Thoracic aorta (tissue), 2 donors: ENCODE data around the gene DACT3. TPM values are rescaled to one million over a fixed set of nuclear protein-coding genes. Genes with fewer than 3 reads are reported as not detected.
A peak's percentile ranks its signal among the peaks of the same experiment; 100 is the strongest.

Source experiments
- ATAC-seq: fragments of 150-250 bp; one replicate; pipeline ENCODE4 v1.8.0; 2017; ENCODE audit warnings: low read depth; ENCODE audit not compliant: insufficient number of reproducible peaks, low FRiP score
- DNase-seq: peaks from one replicate; pipeline ENCODE4 v3.0.0-alpha.2; 2020; ENCODE audit warnings: low spot score
- H3K27ac ChIP-seq, 2 donors: fragments of 200-600 bp; sonication (generic); 1 replicate in 1 of 2; 2 replicates in 1 of 2; pipeline ENCODE4 v1.5.1; 2016; ENCODE audit warnings: mild to moderate bottlenecking in 2 of 2, moderate library complexity in 2 of 2
- H3K27me3 ChIP-seq: fragments of 200-600 bp; sonication (generic); replicated peaks from 2 replicates; pipeline ENCODE4 v1.6.0; 2016; ENCODE audit warnings: mild to moderate bottlenecking; ENCODE audit not compliant: insufficient read depth
- H3K36me3 ChIP-seq: fragments of 200-600 bp; sonication (generic); one replicate; pipeline ENCODE4 v1.5.1; 2016
- H3K4me1 ChIP-seq, 2 donors: fragments of 200-600 bp; sonication (generic); 1 replicate in 1 of 2; 2 replicates in 1 of 2; pipeline versions ENCODE4 v1.5.1 to v1.6.0; 2016; ENCODE audit warnings: low read depth in 2 of 2, mild to moderate bottlenecking in 1 of 2; ENCODE audit not compliant: control insufficient read depth in 1 of 2
- H3K4me3 ChIP-seq: fragments of 200-600 bp; sonication (generic); 2 replicates; pipeline ENCODE4 v1.5.1; 2016; ENCODE audit warnings: mild to moderate bottlenecking
- H3K9me3 ChIP-seq: fragments of 200-600 bp; sonication (generic); 2 replicates; pipeline ENCODE4 v1.5.1; 2016
- CTCF ChIP-seq: fragments of 200-600 bp; sonication (generic); IDR thresholded peaks from one replicate; pipeline ENCODE4 v1.5.1; 2019; ENCODE audit warnings: antibody characterized with exemption
- total RNA-seq, 2 donors: library from RNA; depleted of rRNA; stranded (reverse); fragments of >200 nt; gene quantifications; one replicate each; pipeline versions ENCODE4 v1.1.0 to v1.2.3, GENCODE V29; 2016

DACT3 gene
- total RNA-seq, 2 donors from 2014 or later: 118 to 138 TPM

DNA sequence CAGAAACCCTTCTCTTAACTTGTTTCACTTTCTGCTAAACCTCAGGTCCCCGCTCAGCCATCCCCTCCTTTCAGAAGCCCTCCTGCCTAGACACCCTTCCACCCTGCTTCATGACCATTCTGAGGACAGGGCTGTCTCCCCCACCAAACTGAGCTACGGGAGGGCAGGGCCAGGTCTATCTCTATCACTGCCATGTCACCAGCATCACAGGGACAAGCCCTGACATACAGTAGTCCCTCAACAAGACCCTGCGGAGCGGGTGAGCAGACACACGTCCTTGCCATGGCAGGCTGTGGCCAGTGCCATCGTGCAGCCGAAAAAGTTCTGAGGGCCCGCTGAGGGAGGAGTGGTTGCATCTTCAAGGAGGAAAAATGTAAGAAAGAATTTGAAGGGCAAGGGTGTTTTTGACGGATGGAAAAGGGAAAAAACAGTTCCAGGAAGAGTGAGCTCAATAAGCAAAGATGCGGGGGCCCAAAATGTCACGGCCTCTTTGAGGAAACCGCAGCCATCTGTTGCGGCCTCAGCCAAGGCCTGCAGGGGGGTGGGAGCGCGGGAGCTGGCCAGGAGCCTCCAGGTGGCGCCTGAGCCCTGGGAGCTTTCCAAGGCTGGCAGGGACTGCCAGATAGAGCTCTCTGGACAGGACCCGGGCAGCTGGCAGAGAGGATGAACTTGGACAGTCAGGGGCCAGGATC is 44.2 kb downstream of the DACT3 start:
- no peaks in the 10 kb centered on the region for H3K36me3 ChIP-seq
- TF ChIP-seq CTCF: peak; percentile 24
- H3K27ac ChIP-seq: peak overlapping the region; percentile 15 to 16
- no peak for DNase-seq
- ATAC-seq: no peak
- no peaks in the 10 kb centered on the region for H3K9me3 ChIP-seq
- no peaks in the 10 kb centered on the region for H3K27me3 ChIP-seq
- peaks cover 33 to 66% of the 10 kb centered on the region in 2 donors for H3K4me1 ChIP-seq
- no peak overlapping the region for H3K4me3 ChIP-seq

DNA sequence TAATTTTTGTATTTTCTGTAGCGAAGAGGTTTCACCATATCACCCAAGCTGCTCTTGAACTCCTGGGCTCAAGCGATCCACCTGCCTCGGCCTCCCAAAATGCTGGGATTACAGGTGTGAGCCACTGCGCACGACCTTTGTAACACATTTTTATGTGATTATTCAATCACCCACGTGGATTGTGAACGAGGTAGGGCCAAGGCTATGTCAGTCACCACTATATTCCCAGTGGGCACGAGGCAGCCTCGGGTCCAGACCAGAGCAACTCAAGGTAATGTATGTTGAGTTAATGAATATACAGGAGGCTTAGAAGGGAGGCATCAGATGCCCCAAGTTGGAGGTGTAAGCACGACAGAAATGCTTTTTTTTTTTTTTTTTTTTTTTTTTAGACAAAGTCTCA is 45.0 kb downstream of the DACT3 start:
- ATAC-seq: no peak
- no peak overlapping the region for H3K27ac ChIP-seq
- peaks cover 33 to 60% of the 10 kb centered on the region in 2 donors for H3K4me1 ChIP-seq
- DNase-seq: no peak
- TF ChIP-seq CTCF: no peak
- no peaks in the 10 kb centered on the region for H3K9me3 ChIP-seq
- H3K4me3 ChIP-seq: no peak overlapping the region
- no peaks in the 10 kb centered on the region for H3K36me3 ChIP-seq
- no peaks in the 10 kb centered on the region for H3K27me3 ChIP-seq

DNA sequence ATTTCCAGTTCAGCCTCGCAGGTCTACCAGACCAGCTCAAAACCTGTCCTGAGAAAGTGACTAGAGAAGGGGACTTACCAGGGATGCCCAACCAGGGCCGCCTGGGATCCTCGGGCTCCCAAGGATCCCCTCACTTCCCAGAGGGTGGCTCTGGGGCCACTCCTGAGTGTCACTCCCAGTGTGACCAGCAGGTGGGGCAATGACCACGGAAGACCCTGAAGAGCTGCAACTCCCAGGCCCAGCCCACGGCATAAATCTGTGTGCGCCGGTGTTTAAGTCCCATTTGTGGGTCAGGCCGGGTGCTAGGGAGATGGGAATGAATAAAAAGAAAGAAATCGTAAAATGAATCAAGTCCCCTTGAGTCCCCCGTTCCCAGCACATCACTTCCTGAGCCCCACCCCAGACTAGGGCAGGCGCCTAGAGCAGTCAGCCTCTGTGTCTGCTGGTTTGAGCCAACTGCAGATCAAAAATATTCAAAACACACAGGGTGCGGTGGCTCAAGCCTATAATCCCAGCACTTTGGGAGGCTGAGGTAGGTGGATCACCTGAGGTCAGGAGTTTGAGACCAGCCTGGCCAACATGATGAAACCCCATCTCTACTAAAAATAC is 46.8 kb downstream of the DACT3 start:
- Histone ChIP-seq H3K4me3 (no peak overlapping the region), H3K27me3 (no peaks in the 10 kb centered on the region), H3K36me3 (peaks cover 9% of the 10 kb centered on the region), H3K9me3 (no peaks in the 10 kb centered on the region), H3K4me1 (peaks cover 20 to 45% of the 10 kb centered on the region in 2 donors), H3K27ac (peak overlapping the region; percentile 22 to 25)
- peak; percentile 95 for TF ChIP-seq CTCF
- ATAC-seq: peak; percentile 51
- DNase-seq: no peak

DNA sequence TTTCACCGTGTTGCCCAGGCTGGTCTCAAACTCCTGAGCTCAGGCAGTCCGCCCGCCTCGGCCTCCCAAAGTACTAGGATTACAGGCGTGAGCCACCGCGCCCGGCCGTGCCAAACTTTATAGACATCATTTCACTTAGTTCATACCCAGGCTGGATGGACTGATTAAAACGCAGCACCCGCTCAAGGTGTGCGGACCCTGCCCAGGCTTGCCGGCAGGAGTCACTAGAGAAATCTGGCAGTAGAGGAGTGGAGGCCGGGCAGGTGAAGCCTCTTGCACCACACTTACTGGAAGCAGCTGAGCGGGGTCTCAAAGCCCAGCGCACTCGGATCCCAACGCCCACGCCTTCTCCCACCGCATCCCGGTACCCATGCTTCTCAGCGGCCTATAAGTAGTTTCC is 47.5 kb downstream of the DACT3 start:
- H3K27ac ChIP-seq: peak overlapping the region in 1 of 2 donors; percentile 25

More for the DNA sequence above, 47.5 kb downstream of the DACT3 start:
- no peak overlapping the region for H3K4me3 ChIP-seq
- H3K4me1 ChIP-seq: peaks cover 13 to 38% of the 10 kb centered on the region in 2 donors
- ATAC-seq (no peak), DNase-seq (no peak)
- TF ChIP-seq CTCF: no peak
- no peaks in the 10 kb centered on the region for H3K27me3 ChIP-seq
- no peaks in the 10 kb centered on the region for H3K9me3 ChIP-seq
- peaks cover 16% of the 10 kb centered on the region for H3K36me3 ChIP-seq
